ENCODE measurements around the gene KCNIP2.

DNA sequence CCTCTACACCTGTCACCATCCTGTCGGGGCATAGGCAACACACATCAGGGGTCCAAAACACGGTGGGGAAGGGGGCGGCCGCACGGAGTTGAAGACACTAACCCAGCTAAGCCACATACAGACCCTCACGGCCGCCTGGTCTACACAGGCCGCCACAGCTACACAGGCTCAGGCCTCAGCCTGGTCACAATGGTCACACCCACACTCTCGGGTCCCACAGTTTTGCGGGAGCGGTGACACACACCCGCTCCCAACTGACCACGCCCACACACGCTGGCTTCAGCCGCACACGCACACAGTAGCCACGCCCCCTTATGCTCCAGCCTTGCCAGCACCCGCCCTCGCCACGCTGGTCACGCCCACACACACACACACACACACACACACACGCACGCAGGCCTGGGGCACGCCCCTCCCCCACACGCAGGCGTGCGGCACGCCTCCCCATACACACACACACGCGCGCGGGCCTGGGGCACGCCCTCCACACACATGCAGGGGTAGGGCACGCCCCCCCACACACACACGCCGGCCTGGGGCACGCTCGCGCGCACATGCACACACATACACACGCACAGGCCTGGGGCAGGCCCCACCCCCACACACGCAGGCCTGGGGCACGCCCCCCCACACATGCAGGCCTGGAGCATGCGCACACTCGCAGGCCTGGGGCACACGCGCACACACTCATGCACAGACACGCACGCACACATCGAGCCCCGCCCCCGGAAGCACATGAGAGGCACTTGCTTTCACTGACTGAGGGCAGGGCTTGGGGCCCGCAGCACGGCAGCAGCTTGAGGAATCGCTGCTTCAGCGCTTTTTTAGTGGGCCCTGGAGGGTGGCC lies 13.1 kb downstream of the KCNIP2 start:
- TF ChIP-seq, protein P1, sequence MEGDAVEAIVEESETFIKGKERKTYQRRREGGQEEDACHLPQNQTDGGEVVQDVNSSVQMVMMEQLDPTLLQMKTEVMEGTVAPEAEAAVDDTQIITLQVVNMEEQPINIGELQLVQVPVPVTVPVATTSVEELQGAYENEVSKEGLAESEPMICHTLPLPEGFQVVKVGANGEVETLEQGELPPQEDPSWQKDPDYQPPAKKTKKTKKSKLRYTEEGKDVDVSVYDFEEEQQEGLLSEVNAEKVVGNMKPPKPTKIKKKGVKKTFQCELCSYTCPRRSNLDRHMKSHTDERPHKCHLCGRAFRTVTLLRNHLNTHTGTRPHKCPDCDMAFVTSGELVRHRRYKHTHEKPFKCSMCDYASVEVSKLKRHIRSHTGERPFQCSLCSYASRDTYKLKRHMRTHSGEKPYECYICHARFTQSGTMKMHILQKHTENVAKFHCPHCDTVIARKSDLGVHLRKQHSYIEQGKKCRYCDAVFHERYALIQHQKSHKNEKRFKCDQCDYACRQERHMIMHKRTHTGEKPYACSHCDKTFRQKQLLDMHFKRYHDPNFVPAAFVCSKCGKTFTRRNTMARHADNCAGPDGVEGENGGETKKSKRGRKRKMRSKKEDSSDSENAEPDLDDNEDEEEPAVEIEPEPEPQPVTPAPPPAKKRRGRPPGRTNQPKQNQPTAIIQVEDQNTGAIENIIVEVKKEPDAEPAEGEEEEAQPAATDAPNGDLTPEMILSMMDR (IDR thresholded peaks at IDR 0.05): no peak
- TF ChIP-seq POLR2AphosphoS5 (IDR thresholded peaks at IDR 0.05): peak in 1 of 3 donors; percentile 31
